GM21360 (cell line): ENCODE results near the gene RAB33B.
"Not testable (repeated sequence)": the region's sequence is repeated elsewhere in the genome, so short reads cannot be mapped to it uniquely, and the experiment has no call there.

Source experiments
- ATAC-seq: cut with Tn5 transposase; IDR thresholded peaks from one replicate; pipeline ENCODE4 v1.9.1; 2021; ENCODE audit warnings: mild to moderate bottlenecking, moderate library complexity; ENCODE audit not compliant: unreplicated experiment

RAB33B gene

GRCh38 chr4:139454111-139455045, at the start of gene RAB33B:
Gene RAB33B (plus strand): TSS chr4:139454121. CDS start chr4:139454196, 75 bp downstream.
- ATAC-seq, result no peak

GRCh38 chr4:139410312-139410711, 43.6 kb upstream of the RAB33B start:
- no peak for ATAC-seq

DNA sequence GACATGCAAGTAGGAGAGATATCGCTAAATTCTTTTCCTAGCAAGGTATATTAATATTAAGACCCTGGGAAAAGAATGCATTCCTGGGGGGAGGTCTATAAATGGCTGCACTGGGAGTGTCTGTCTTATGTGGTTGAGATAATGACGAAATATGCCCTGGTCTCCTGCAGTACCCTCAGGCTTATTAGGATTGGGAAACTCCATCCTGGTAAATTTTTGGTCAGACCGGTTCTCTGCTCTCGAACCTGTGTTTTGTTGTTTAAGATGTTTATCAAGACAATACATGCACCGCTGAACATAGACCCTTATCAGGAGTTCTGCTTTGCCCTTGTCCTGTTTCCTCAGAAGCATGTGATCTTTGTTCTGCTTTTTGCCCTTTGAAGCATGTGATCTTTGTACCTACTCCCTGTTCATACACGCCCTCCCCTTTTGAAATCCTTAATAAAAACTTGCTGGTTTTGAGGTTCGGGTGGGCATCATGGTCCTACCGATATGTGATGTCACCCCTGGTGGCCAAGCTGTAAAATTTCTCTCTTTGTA, 39.2 kb upstream of the RAB33B start:
- ATAC-seq, result not testable (repeated sequence)

- no peak for ATAC-seq
Observed at GRCh38 chr4:139416073-139416673, 37.7 kb upstream of the RAB33B start.

- ATAC-seq, result peak; percentile 72
Observed at GRCh38 chr4:139419388-139419914, 34.5 kb upstream of the RAB33B start.

GRCh38 chr4:139420652-139421051, 33.3 kb upstream of the RAB33B start:
- ATAC-seq, result no peak

- no peak for ATAC-seq
Observed at GRCh38 chr4:139436122-139436521, 17.8 kb upstream of the RAB33B start.

- no peak for ATAC-seq
Observed at GRCh38 chr4:139438141-139438540, 15.8 kb upstream of the RAB33B start.

DNA sequence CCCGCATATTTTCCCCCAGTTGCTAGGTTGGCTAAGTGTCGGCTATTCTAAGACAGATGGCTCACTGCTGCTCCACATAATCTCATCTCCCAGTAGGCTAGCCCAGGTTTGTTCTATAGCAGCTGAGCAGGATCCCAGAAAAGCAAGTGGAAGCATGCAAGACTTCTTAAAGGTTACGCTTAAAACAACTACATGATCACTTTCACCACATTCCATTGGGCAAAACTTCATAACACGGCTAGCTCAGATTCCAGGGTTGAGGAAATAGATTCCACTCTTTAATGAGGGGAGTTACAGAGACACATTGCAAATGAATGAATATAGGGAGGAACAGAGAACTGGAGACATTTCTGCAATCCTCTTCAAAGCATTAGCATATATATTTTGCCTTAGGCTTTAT, 12.9 kb upstream of the RAB33B start:
- ATAC-seq, result no peak

- no peak for ATAC-seq
Observed at GRCh38 chr4:139443661-139444060, 10.3 kb upstream of the RAB33B start.

DNA sequence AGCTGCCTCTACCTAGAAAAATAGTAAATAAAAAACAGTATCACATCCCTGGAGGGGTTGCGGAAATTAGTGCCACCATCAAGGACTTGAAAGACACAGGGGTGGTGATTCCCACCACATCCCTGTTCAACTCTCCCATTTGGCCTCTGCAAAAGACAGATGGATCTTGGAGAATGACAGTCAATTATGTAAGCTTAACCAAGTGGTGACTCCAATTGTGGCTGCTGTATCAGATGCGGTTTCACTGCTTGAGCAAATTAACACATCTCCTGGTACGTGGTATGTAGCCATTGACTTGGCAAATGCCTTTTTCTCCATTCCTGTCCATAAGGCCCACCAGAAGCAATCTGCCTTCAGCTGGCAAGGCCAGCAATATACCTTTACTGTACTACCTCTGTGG, 9.0 kb upstream of the RAB33B start:
- ATAC-seq, result not testable (repeated sequence)

- ATAC-seq, result not testable (repeated sequence)
Observed at GRCh38 chr4:139447078-139447477, 6.8 kb upstream of the RAB33B start.

- no peak for ATAC-seq
Observed at GRCh38 chr4:139450586-139450985, 3.3 kb upstream of the RAB33B start.

DNA sequence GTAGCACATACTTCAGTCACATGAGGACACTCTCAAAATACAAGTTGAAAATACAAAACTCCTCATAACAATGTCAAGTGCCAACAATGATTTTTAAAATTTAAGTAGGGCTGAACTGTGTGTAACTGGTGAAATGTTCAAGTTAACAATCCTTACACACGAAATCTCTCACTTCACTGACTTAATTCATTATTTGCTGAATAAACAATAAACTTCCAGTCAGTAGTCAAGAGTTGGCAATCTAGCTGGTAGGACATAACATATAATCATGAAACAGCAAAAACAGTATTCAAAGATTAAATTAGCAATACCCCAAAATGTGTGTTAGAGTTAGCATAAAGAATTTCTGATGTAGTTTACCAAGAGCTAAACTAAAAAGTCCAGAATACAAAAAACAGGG, 1.9 kb upstream of the RAB33B start:
- ATAC-seq, result no peak

DNA sequence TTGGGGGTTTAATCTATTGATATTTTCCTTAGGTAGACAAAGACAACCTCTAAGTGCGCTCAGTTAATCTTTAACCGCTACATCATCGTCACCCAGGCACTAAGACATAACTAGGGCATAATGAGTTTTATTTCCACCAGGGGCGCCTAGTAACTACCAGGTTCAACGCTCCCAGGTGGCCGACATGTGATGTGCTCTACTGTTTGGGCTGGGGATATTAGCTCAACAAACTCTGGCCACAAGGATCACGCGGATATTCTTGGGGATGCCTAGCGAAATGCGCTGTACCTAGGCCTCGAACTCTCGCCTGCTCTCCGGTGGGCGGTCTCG, 915 bp upstream of the RAB33B start:
- ATAC-seq, result peak; percentile 49

GRCh38 chr4:139453371-139454110, 380 bp upstream of the RAB33B start:
- peak; percentile 86 for ATAC-seq

- ATAC-seq, result no peak
Observed at GRCh38 chr4:139455126-139455538, 1.2 kb downstream of the RAB33B start.

- no peak for ATAC-seq
Observed at GRCh38 chr4:139457318-139457717, 3.4 kb downstream of the RAB33B start.

DNA sequence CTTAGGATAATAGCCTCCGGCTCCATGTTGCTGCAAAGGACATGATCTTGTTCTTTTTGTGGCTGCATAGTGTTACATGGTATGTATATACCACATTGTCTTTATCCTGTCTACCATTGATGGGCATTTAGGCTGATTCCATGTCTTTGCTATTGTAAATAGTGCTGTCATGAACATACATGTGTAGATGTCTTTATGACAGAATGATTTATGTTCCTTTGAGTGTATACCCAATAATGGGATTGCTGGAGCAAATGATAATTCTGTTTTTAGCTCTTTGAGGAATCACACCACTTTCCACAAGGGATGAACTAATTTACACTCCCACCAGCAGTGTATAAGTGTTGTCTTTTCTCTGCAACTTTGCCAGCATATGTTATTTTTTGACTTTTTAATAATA, 4.6 kb downstream of the RAB33B start:
- no peak for ATAC-seq

GRCh38 chr4:139458999-139459398, 5.1 kb downstream of the RAB33B start:
- no peak for ATAC-seq

- ATAC-seq, result no peak
Observed at GRCh38 chr4:139460565-139460964, 6.6 kb downstream of the RAB33B start.
